GM20000 (cell line): ENCODE data around the gene CNTNAP5.

ENCODE experiments used
- DNase-seq: peaks from one replicate; pipeline ENCODE4 v3.0.0; 2012; ENCODE audit warnings: low spot score
- TF ChIP-seq, protein P1 (sequence below): IDR thresholded peaks from 2 replicates; pipeline ENCODE4 v1.5.1; 2012; ENCODE audit warnings: mild to moderate bottlenecking, control low read depth; ENCODE audit errors: extremely low read depth, missing control alignments

CNTNAP5 gene

DNA sequence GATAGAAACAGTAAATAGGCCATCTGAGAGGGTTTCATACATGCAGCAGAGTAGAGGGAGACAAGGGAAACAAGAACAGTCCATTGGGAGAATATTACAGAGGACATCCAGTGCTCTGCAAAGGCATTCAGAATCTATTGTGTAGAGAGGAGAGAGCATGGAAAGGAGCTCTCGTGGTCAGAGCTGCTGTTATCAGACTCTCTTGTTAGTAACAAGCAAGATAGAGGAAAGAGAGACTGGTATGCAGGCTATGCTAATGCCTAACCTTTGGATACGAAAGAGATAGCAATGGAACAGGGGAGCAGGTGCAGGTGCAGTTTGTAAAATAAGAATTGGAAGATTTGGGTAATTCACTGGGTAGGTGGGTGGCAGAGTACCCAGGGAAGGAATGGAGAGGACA is 855.9 kb downstream of the CNTNAP5 start:
- TF ChIP-seq, protein P1, sequence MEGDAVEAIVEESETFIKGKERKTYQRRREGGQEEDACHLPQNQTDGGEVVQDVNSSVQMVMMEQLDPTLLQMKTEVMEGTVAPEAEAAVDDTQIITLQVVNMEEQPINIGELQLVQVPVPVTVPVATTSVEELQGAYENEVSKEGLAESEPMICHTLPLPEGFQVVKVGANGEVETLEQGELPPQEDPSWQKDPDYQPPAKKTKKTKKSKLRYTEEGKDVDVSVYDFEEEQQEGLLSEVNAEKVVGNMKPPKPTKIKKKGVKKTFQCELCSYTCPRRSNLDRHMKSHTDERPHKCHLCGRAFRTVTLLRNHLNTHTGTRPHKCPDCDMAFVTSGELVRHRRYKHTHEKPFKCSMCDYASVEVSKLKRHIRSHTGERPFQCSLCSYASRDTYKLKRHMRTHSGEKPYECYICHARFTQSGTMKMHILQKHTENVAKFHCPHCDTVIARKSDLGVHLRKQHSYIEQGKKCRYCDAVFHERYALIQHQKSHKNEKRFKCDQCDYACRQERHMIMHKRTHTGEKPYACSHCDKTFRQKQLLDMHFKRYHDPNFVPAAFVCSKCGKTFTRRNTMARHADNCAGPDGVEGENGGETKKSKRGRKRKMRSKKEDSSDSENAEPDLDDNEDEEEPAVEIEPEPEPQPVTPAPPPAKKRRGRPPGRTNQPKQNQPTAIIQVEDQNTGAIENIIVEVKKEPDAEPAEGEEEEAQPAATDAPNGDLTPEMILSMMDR = no peak
- no peak for DNase-seq

DNA sequence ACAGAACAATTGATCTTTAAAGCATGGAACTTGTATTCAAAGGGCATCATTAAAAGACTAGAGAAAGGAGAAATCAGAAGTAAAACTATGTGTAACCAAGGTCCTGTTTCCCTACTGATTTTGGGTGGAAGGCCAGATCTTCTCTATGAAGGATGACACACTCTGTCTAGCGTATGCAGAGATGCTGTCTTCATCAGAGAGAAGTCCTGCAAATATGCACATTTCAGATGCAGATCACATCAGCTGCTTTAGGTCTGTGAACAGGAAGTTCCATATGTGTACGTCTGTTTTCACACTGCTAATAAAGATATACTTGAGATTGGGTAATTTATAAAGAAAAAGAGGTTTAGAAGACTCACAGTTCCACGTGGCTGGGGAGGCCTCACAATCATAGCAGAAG is 857.3 kb downstream of the CNTNAP5 start:
- DNase-seq = no peak
- TF ChIP-seq, protein P1 = no peak

DNA sequence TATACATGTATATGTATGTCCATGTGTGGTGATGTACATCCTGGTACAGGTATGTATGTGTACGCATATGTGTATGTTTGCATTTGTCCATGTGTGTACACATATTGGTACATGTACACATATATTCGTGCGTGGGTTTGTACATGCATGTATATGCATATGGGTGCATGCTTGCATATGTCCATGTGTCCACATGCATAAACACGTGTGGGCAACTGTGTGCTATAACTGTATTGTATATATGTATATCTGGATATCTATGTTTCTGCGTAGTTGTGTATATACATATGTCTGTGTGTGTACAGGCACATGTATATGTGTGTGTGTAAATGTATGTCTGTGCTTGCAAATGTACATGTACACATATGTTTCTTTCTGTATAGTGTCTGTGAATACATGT is 858.5 kb downstream of the CNTNAP5 start:
- no peak for DNase-seq
- TF ChIP-seq, protein P1 = no peak

DNA sequence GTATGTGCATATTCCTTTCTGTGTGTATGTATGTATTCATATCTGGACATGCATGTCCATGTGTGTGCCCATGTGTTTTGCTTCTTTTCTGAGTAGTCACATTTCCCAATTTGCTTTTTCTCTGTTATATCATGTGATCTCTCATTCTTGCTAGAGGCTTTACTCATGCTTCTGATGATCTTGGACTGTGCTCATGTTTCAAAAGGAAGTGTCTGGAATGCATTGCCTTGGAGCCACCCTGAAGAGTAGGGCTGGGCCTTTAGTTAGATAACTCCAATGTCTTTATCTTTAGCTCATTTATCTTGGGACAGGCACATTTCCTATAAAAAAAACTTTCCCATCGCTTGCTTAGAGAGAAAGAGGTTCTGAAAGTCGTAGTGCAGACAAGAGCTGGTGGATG is 859.2 kb downstream of the CNTNAP5 start:
- DNase-seq = no peak
- TF ChIP-seq, protein P1 = no peak

DNA sequence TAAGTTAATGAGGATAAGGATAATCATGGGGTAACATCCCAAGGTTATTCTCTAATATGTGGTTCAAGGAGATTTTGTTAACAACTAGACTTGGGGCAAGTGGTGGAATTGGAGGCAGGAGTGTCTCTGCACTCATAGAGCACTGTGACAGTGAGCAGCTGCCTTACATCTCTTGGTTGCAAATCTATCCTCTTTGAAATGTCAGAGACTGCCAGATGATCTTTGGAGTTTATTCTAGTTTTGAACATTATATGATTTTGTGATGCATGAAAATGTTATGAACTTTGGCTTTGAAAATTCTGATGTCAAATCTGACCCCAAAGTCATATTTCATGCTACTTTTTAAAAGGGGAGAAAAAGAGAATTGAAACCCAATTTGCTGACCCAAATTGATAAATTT is 861.1 kb downstream of the CNTNAP5 start:
- TF ChIP-seq, protein P1 = no peak
- no peak for DNase-seq

DNA sequence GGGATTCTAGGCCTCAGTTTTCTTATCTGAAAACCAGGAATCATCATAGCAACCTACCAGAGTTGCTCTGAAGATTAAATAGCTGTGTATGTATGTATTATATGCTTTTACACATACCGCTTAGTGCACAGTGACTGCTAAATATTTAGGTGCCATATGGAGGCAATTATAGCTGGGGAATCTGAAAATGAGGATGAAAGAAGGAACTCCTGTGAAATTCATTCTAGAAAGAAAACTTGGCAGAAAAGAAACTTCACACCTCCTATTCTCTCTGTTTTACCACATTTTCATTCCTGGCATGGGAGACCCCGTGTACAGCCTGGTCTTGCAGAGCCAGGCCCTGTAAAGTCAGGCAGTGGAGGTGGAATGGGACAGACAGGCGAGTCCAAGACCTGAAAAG is 862.4 kb downstream of the CNTNAP5 start:
- no peak for DNase-seq
- TF ChIP-seq, protein P1 = no peak

DNA sequence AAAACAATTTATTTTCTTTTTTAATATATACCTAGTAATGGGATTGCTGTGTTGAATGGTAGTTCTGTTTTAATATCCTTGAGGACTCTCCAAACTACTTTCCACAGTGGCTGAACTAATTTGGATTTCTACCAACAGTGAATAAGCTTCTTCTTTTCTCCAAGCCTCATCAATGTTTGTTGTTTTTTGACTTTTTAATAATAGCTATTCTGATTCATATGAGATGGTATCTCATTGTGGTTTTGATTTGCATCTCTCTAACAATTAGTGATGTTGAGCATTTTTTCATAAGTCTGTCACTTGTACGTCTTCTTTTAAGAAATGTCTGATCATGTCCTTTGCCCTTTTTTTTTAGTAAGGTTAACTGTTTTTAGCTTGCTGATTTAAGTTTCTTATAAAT is 863.3 kb downstream of the CNTNAP5 start:
- no peak for DNase-seq
- TF ChIP-seq, protein P1 = no peak

DNA sequence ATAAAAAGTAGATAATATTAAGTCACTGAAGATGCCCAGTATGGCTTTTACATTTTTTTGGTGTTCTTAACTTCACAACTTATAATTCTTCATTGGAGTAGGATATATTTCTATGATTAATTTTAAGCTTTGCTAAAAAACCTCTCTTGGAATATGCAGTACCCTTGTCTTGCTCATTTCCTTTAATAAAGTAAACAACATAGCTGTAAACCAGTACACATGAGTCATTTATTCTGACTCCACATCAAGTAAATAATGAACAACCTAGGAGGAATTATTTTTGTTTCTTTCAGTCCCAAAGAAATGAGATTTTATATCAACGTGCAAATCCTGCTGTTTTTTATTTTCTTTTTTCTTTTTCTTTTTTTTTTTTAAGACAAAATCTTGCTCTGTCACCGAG is 869.1 kb downstream of the CNTNAP5 start:
- no peak for DNase-seq
- TF ChIP-seq, protein P1 = no peak
